ENCODE measurements around the gene KCNK4. TPM values are rescaled to one million over a fixed set of nuclear protein-coding genes. Genes with fewer than 3 reads are reported as not detected.

KCNK4 gene
- polyA plus RNA-seq, 1 donor (not counting 4 experiments of a cell fraction or from before 2014, with no cell fraction given) = not detected

DNA sequence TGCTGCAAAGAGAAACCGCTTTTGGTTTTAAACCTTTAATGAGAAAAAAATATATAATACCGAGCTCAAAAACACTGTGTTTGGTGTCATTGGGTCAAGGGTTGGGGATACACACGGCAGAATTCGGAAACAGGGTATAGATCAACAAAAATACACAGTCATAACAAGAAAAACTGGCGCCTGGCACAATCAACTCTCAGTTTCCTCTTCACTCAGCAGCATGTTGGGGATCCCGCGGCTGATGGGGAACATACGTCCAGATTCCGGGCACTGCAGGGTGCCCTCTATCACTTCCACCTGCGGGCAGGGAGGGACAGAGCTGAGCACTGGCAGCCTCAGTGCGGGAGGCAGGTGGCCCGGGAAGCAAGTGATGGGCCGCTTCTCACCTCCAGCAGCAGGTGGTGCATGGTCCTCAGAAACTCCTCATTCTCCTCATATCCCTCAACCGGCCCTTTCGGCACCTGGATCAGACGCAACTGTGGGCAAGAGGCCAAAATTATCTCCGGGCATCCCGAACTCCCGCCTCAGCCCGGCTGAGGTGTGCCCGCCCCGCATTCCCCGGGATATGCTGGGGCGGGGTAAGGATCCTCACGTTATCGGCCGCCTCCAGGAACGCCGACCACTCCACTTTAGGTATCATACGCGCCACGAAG, 25.7 kb downstream of the KCNK4 start:
- Histone ChIP-seq H3K9me3 (ENCODE audit: control insufficient read depth, low read depth, low read length) (no peaks in the 10 kb centered on the region), H3K9me1 (ENCODE audit: control insufficient read depth, extremely low read depth, insufficient read depth, low read length) (no peaks in the 10 kb centered on the region), H3K79me2 (ENCODE audit: control insufficient read depth, insufficient read depth, low read length) (peaks cover 32% of the 10 kb centered on the region), H4K20me1 (ENCODE audit: control insufficient read depth, extremely low read depth, insufficient read depth, low read length) (no peaks in the 10 kb centered on the region), H3K4me3 (ENCODE audit: control insufficient read depth in 2 of 3, extremely low read depth in 1 of 3, insufficient read depth in 2 of 3, low read depth in 1 of 3, low read length in 3 of 3) (peak overlapping the region; percentile 56 to 73 (median 72)), H3K27me3 (ENCODE audit: control insufficient read depth, extremely low read depth, insufficient read depth, low read length) (no peaks in the 10 kb centered on the region), H3K36me3 (ENCODE audit: control insufficient read depth in 2 of 2, extremely low read depth in 1 of 2, insufficient read depth in 2 of 2, low read length in 2 of 2) (peaks cover 22 to 35% of the 10 kb centered on the region in 2 experiments), H3K9ac (ENCODE audit: control insufficient read depth, extremely low read depth, insufficient read depth, low read length) (peak overlapping the region; percentile 90), H3K27ac (ENCODE audit: control insufficient read depth, insufficient read depth, low read length) (peak overlapping the region; percentile 81), H3K4me1 (ENCODE audit: control insufficient read depth, extremely low read depth, insufficient read depth, low read length) (peaks cover 45% of the 10 kb centered on the region), H3K4me2 (ENCODE audit: control insufficient read depth, extremely low read depth, insufficient read depth, low read depth, low read length) (peak overlapping the region; percentile 64), H2AFZ (ENCODE audit: control insufficient read depth, low read length) (no peak overlapping the region)
- FAIRE-seq (no peak), DNase-seq (ENCODE audit: low read depth, low spot score) (no peak)
- dilution Hi-C loops (cut with MboI; ENCODE audit: extremely low pct_ligation_motif_present, low sequenced_read_pairs) = no loop called here
- TF ChIP-seq, protein P1, sequence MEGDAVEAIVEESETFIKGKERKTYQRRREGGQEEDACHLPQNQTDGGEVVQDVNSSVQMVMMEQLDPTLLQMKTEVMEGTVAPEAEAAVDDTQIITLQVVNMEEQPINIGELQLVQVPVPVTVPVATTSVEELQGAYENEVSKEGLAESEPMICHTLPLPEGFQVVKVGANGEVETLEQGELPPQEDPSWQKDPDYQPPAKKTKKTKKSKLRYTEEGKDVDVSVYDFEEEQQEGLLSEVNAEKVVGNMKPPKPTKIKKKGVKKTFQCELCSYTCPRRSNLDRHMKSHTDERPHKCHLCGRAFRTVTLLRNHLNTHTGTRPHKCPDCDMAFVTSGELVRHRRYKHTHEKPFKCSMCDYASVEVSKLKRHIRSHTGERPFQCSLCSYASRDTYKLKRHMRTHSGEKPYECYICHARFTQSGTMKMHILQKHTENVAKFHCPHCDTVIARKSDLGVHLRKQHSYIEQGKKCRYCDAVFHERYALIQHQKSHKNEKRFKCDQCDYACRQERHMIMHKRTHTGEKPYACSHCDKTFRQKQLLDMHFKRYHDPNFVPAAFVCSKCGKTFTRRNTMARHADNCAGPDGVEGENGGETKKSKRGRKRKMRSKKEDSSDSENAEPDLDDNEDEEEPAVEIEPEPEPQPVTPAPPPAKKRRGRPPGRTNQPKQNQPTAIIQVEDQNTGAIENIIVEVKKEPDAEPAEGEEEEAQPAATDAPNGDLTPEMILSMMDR (optimal IDR thresholded peaks at IDR 0.05 in 1 of 3, IDR thresholded peaks at IDR 0.05 in 1 of 3, conservative IDR thresholded peaks at IDR 0.05 in 1 of 3; ENCODE audit: extremely low read depth in 1 of 3, insufficient read depth in 2 of 3, low read length in 3 of 3) = peak; percentile 43 to 46 (median 45)
- TF ChIP-seq EZH2 (IDR thresholded peaks at IDR 0.05; ENCODE audit: low read length) = no peak

DNA sequence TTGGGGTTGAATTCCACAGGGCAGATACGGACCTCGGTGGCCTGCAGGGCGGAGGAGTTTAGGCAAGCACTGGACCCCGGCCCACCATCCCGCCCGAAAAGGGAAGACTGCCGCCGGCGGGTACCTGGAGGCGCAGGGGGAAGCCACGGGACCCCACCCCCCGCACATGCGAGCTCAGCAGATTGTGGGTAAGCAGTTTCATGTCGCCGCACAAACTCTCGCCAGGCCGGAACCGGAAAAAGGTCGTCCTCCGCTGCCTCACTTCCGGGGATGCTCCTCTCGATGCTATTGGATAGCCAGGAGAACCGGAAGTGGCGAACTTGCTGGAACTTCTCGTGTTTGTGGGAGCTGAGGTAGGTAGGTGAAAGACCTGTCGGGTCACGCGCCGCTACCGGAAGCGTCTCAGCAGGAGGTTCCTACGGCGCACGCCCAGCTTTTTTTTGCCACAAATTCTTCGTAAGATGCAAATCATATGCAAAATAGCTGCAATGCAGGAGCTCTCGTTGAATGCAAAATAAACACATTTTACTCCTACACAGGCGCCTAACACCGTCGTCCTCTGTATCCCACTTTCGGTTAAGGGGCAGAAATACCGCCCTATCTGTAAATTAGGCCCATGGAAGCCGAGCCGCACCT, 26.3 kb downstream of the KCNK4 start, which contains the start of gene TRMT112:
TSS of gene TRMT112 (minus strand) at position 235 of the 636 bp plus-strand sequence. CDS start at position 202, 33 bp downstream.
- Histone ChIP-seq H3K36me3 (ENCODE audit: control insufficient read depth in 2 of 2, extremely low read depth in 1 of 2, insufficient read depth in 2 of 2, low read length in 2 of 2) (peaks cover 24 to 41% of the 10 kb centered on the region in 2 experiments), H3K9me3 (ENCODE audit: control insufficient read depth, low read depth, low read length) (no peaks in the 10 kb centered on the region)
- FAIRE-seq = peak; percentile 94

More for the DNA sequence above, 26.3 kb downstream of the KCNK4 start, which contains the start of gene TRMT112:
- H3K27me3 ChIP-seq (ENCODE audit: control insufficient read depth, extremely low read depth, insufficient read depth, low read length) = no peaks in the 10 kb centered on the region
- H3K9ac ChIP-seq (ENCODE audit: control insufficient read depth, extremely low read depth, insufficient read depth, low read length) = peak within 1 kb of the TSS; percentile 90
- H3K4me1 ChIP-seq (ENCODE audit: control insufficient read depth, extremely low read depth, insufficient read depth, low read length) = peaks cover 49% of the 10 kb centered on the region
- peak within 1 kb of the TSS; percentile 23 for H2AFZ ChIP-seq (ENCODE audit: control insufficient read depth, low read length)
- peak within 1 kb of the TSS; percentile 56 to 83 (median 72) for H3K4me3 ChIP-seq (ENCODE audit: control insufficient read depth in 2 of 3, extremely low read depth in 1 of 3, insufficient read depth in 2 of 3, low read depth in 1 of 3, low read length in 3 of 3)
- H4K20me1 ChIP-seq (ENCODE audit: control insufficient read depth, extremely low read depth, insufficient read depth, low read length) = no peaks in the 10 kb centered on the region
- H3K27ac ChIP-seq (ENCODE audit: control insufficient read depth, insufficient read depth, low read length) = peak within 1 kb of the TSS; percentile 81
- TF ChIP-seq, protein P1 (optimal IDR thresholded peaks at IDR 0.05 in 1 of 3, IDR thresholded peaks at IDR 0.05 in 1 of 3, conservative IDR thresholded peaks at IDR 0.05 in 1 of 3; ENCODE audit: extremely low read depth in 1 of 3, insufficient read depth in 2 of 3, low read length in 3 of 3) = no peak
- TF ChIP-seq EZH2 (IDR thresholded peaks at IDR 0.05; ENCODE audit: low read length) = no peak
- H3K9me1 ChIP-seq (ENCODE audit: control insufficient read depth, extremely low read depth, insufficient read depth, low read length) = peaks cover 2% of the 10 kb centered on the region
- peak within 1 kb of the TSS; percentile 64 for H3K4me2 ChIP-seq (ENCODE audit: control insufficient read depth, extremely low read depth, insufficient read depth, low read depth, low read length)
- dilution Hi-C loops (cut with MboI; ENCODE audit: extremely low pct_ligation_motif_present, low sequenced_read_pairs) = no loop called here
- peaks cover 32% of the 10 kb centered on the region for H3K79me2 ChIP-seq (ENCODE audit: control insufficient read depth, insufficient read depth, low read length)
- peak; percentile 97 for DNase-seq (ENCODE audit: low read depth, low spot score)
